ENCODE measurements around the gene NANOS1. TPM values are rescaled to one million over a fixed set of nuclear protein-coding genes. Genes with fewer than 3 reads are reported as not detected.

The NANOS1 gene
- total and polyA plus RNA-seq, 2 experiments from 2014 or later, result under 0.01 to 0.15 TPM

- Histone ChIP-seq H3K9me3 (ENCODE audit: low read depth) (peaks cover 5% of the 10 kb centered on the region), H3K27ac (no peak overlapping the region), H3K4me2 (ENCODE audit: unreplicated experiment) (no peak overlapping the region), H3K36me3 (ENCODE audit: low read depth) (no peaks in the 10 kb centered on the region), H2AFZ (no peak overlapping the region), H3K9ac (no peak overlapping the region), H3K9me2 (ENCODE audit: insufficient read depth) (no peaks in the 10 kb centered on the region), H3K4me1 (ENCODE audit: insufficient read depth) (no peaks in the 10 kb centered on the region), H4K20me1 (ENCODE audit: insufficient read depth) (no peaks in the 10 kb centered on the region), H3K27me3 (replicated peaks; ENCODE audit: insufficient read depth) (0 out of 2 replicates have a peak, but pooled peaks cover 7% of the 10 kb centered on the region), H3K4me3 (no peak overlapping the region), H3F3A (ENCODE audit: insufficient read depth) (no peaks in the 10 kb centered on the region), H3K79me2 (ENCODE audit: insufficient read depth) (no peaks in the 10 kb centered on the region)
- in situ Hi-C loops (cut with MboI), result no loop called here
- WGBS, 2 experiments (ENCODE audit: low coverage in 1 of 2, low lambda C conversion rate in 2 of 2, missing lambda C conversion rate in 2 of 2), result 81 to 86% methylated on average over 4 of the region's 4 CpGs
- no peak for DNase-seq
- TF ChIP-seq EZH2 (IDR thresholded peaks at IDR 0.05; ENCODE audit: insufficient read depth, poor library complexity, severe bottlenecking) (no peak), EZH2phosphoT487 (IDR thresholded peaks at IDR 0.05; ENCODE audit: insufficient read depth, low read depth) (no peak)
Measured at GRCh38 chr10:118982366-118982765, 47.1 kb upstream of the NANOS1 start.

GRCh38 chr10:118983263-118983662 is 46.3 kb upstream of the NANOS1 start:
- 39 to 70% methylated on average over 1 of the region's 1 CpG for WGBS, 2 experiments (ENCODE audit: low coverage in 1 of 2, low lambda C conversion rate in 2 of 2, missing lambda C conversion rate in 2 of 2)
- no peak for DNase-seq

GRCh38 chr10:118985576-118985975 is 43.9 kb upstream of the NANOS1 start:
- in situ Hi-C loops (cut with MboI), result no loop called here
- no peak overlapping the region for H3K4me2 ChIP-seq (ENCODE audit: unreplicated experiment)
- DNase-seq, result no peak
- no peak overlapping the region for H3K27ac ChIP-seq
- TF ChIP-seq EZH2phosphoT487 (IDR thresholded peaks at IDR 0.05; ENCODE audit: insufficient read depth, low read depth), result no peak
- WGBS, 2 experiments (ENCODE audit: low coverage in 1 of 2, low lambda C conversion rate in 2 of 2, missing lambda C conversion rate in 2 of 2), result 24 to 31% methylated on average over 2 of the region's 2 CpGs
- H3K36me3 ChIP-seq (ENCODE audit: low read depth), result no peaks in the 10 kb centered on the region
- H2AFZ ChIP-seq, result no peak overlapping the region
- no peaks in the 10 kb centered on the region for H3K4me1 ChIP-seq (ENCODE audit: insufficient read depth)
- no peaks in the 10 kb centered on the region for H3F3A ChIP-seq (ENCODE audit: insufficient read depth)
- H3K9me3 ChIP-seq (ENCODE audit: low read depth), result peaks cover 5% of the 10 kb centered on the region
- no peaks in the 10 kb centered on the region for H4K20me1 ChIP-seq (ENCODE audit: insufficient read depth)
- H3K79me2 ChIP-seq (ENCODE audit: insufficient read depth), result no peaks in the 10 kb centered on the region
- H3K9me2 ChIP-seq (ENCODE audit: insufficient read depth), result no peaks in the 10 kb centered on the region
- H3K4me3 ChIP-seq, result no peak overlapping the region
- no peak overlapping the region for H3K9ac ChIP-seq
- H3K27me3 ChIP-seq (replicated peaks; ENCODE audit: insufficient read depth), result 0 out of 2 replicates have a peak, but pooled peaks cover 7% of the 10 kb centered on the region

More at GRCh38 chr10:118983263-118983662, 46.3 kb upstream of the NANOS1 start:
- Histone ChIP-seq H3K27ac (no peak overlapping the region), H3K4me3 (no peak overlapping the region), H3F3A (ENCODE audit: insufficient read depth) (no peaks in the 10 kb centered on the region), H3K36me3 (ENCODE audit: low read depth) (no peaks in the 10 kb centered on the region), H3K9ac (no peak overlapping the region), H4K20me1 (ENCODE audit: insufficient read depth) (no peaks in the 10 kb centered on the region), H3K27me3 (replicated peaks; ENCODE audit: insufficient read depth) (0 out of 2 replicates have a peak, but pooled peaks cover 7% of the 10 kb centered on the region), H3K9me2 (ENCODE audit: insufficient read depth) (no peaks in the 10 kb centered on the region), H3K79me2 (ENCODE audit: insufficient read depth) (no peaks in the 10 kb centered on the region), H2AFZ (no peak overlapping the region), H3K9me3 (ENCODE audit: low read depth) (peaks cover 5% of the 10 kb centered on the region), H3K4me1 (ENCODE audit: insufficient read depth) (no peaks in the 10 kb centered on the region), H3K4me2 (ENCODE audit: unreplicated experiment) (no peak overlapping the region)
- in situ Hi-C loops (cut with MboI), result no loop called here
- TF ChIP-seq EZH2 (IDR thresholded peaks at IDR 0.05; ENCODE audit: insufficient read depth, poor library complexity, severe bottlenecking) (no peak), EZH2phosphoT487 (IDR thresholded peaks at IDR 0.05; ENCODE audit: insufficient read depth, low read depth) (no peak)

- WGBS, 2 experiments (ENCODE audit: low coverage in 1 of 2, low lambda C conversion rate in 2 of 2, missing lambda C conversion rate in 2 of 2), result 43 to 44% methylated on average over 7 of the region's 7 CpGs
- TF ChIP-seq EZH2phosphoT487 (IDR thresholded peaks at IDR 0.05; ENCODE audit: insufficient read depth, low read depth) (no peak), EZH2 (IDR thresholded peaks at IDR 0.05; ENCODE audit: insufficient read depth, poor library complexity, severe bottlenecking) (no peak)
Measured at GRCh38 chr10:118986815-118987790, 42.4 kb upstream of the NANOS1 start.

More at GRCh38 chr10:118986815-118987790, 42.4 kb upstream of the NANOS1 start:
- no peak overlapping the region for H3K9ac ChIP-seq
- H3K9me2 ChIP-seq (ENCODE audit: insufficient read depth), result no peaks in the 10 kb centered on the region
- no peaks in the 10 kb centered on the region for H3K36me3 ChIP-seq (ENCODE audit: low read depth)
- peaks cover 7% of the 10 kb centered on the region for H3K27me3 ChIP-seq (replicated peaks; ENCODE audit: insufficient read depth)
- no peaks in the 10 kb centered on the region for H3F3A ChIP-seq (ENCODE audit: insufficient read depth)
- H3K9me3 ChIP-seq (ENCODE audit: low read depth), result peaks cover 5% of the 10 kb centered on the region
- H3K79me2 ChIP-seq (ENCODE audit: insufficient read depth), result no peaks in the 10 kb centered on the region
- no peak overlapping the region for H3K27ac ChIP-seq
- H4K20me1 ChIP-seq (ENCODE audit: insufficient read depth), result no peaks in the 10 kb centered on the region
- H3K4me1 ChIP-seq (ENCODE audit: insufficient read depth), result no peaks in the 10 kb centered on the region
- DNase-seq, result no peak
- no peak overlapping the region for H2AFZ ChIP-seq
- H3K4me3 ChIP-seq, result no peak overlapping the region
- H3K4me2 ChIP-seq (ENCODE audit: unreplicated experiment), result no peak overlapping the region
- in situ Hi-C loops (cut with MboI), result no loop called here

Measured in GM23248 (cell line).